PC-9 (cell line): Measurements from ENCODE around the gene DOCK9. TPM values are rescaled to one million over a fixed set of nuclear protein-coding genes. Genes with fewer than 3 reads are reported as not detected.

Experiments
- BruUV-seq: library from RNA; stranded (reverse); fragments of 400-500 nt; replicated peaks from 2 replicates; lab custom pipeline; 2021; lab: Mats Ljungman, UMichigan
- CTCF ChIA-PET: fragments of 300-600 bp; sonication (Branson Sonifier 250); formaldehyde crosslinking; loops from one replicate; lab custom pipeline; 2022; ENCODE audit warnings: antibody characterized with exemption; lab: Charles Lee
- POLR2A ChIA-PET: fragments of 300-600 bp; sonication (Branson Sonifier 250); formaldehyde crosslinking; loops from one replicate; lab custom pipeline; 2022; ENCODE audit warnings: antibody characterized with exemption; ENCODE audit not compliant: unreplicated experiment; lab: Charles Lee
- DNase-seq, 2 experiments: peaks; one replicate each; pipeline versions ENCODE4 v3.0.0 to v3.0.0-alpha.2; 2015 to 2022; ENCODE audit warnings: mixed read lengths in 1 of 2
- H2AFZ ChIP-seq: fragments of 200-600 bp; sonication (generic); 2 replicates; pipeline ENCODE4 v1.8.1; 2017; ENCODE audit warnings: antibody characterized with exemption
- H3F3A ChIP-seq: fragments of 200-600 bp; sonication (generic); 2 replicates; pipeline ENCODE4 v1.8.1; 2017; ENCODE audit warnings: antibody characterized with exemption, mild to moderate bottlenecking, low read depth; ENCODE audit not compliant: insufficient read depth
- H3K27ac ChIP-seq: fragments of 200-600 bp; sonication (generic); 2 replicates; pipeline ENCODE4 v1.6.1; 2016; ENCODE audit warnings: mixed run types
- H3K27me3 ChIP-seq: fragments of 200-600 bp; sonication (generic); 2 replicates; pipeline ENCODE4 v1.6.1; 2016; ENCODE audit warnings: low read depth, mixed run types; ENCODE audit not compliant: insufficient read depth
- H3K36me3 ChIP-seq: fragments of 200-600 bp; sonication (generic); 2 replicates; pipeline ENCODE4 v1.6.1; 2016; ENCODE audit warnings: low read depth, mixed run types
- H3K4me1 ChIP-seq: fragments of 200-600 bp; sonication (generic); replicated peaks from 2 replicates; pipeline ENCODE4 v1.6.1; 2016; ENCODE audit warnings: mixed run types; ENCODE audit not compliant: insufficient read depth
- H3K4me2 ChIP-seq: fragments of 200-600 bp; sonication (generic); 2 replicates; pipeline ENCODE4 v1.6.1; 2017; ENCODE audit warnings: mixed run types
- H3K4me3 ChIP-seq: fragments of 200-600 bp; sonication (generic); 2 replicates; pipeline ENCODE4 v1.6.1; 2016; ENCODE audit warnings: mixed run types
- H3K79me2 ChIP-seq: fragments of 200-600 bp; sonication (generic); 2 replicates; pipeline ENCODE4 v1.6.1; 2017; ENCODE audit warnings: low read depth, mixed run types
- H3K9me2 ChIP-seq: fragments of 200-600 bp; sonication (generic); 2 replicates; pipeline ENCODE4 v1.8.1; 2017; ENCODE audit warnings: mild to moderate bottlenecking; ENCODE audit not compliant: insufficient read depth
- H3K9me3 ChIP-seq: fragments of 200-600 bp; sonication (generic); 2 replicates; pipeline ENCODE4 v1.8.1; 2016; ENCODE audit warnings: low read depth; ENCODE audit not compliant: insufficient read depth
- H4K20me1 ChIP-seq: fragments of 200-600 bp; sonication (generic); 2 replicates; pipeline ENCODE4 v1.8.1; 2017; ENCODE audit not compliant: insufficient read depth
- EZH2 ChIP-seq: fragments of 200-600 bp; sonication (generic); IDR thresholded peaks from 2 replicates; pipeline ENCODE4 v1.8.0; 2017; ENCODE audit warnings: antibody characterized with exemption, low read depth
- intact Hi-C: fragments of 100-400 bp; cut with micrococcal nuclease; formaldehyde crosslinking; loops from one replicate; pipeline ENCODE4 v1.10.0; 2022; ENCODE audit not compliant: unreplicated experiment
- total RNA-seq: library from RNA; stranded (reverse); gene quantifications from 2 replicates; pipeline ENCODE4 v1.2.3, GENCODE V29; 2021
- TF ChIP-seq, protein P1 (sequence below): fragments of 200-600 bp; sonication (generic); conservative IDR thresholded peaks from 2 replicates; pipeline ENCODE4 v1.6.1; 2017; ENCODE audit warnings: mixed run types, antibody characterized with exemption, mild to moderate bottlenecking, moderate library complexity

Gene DOCK9
- total RNA-seq, 1 experiment from 2014 or later = 69.5 TPM

DNA sequence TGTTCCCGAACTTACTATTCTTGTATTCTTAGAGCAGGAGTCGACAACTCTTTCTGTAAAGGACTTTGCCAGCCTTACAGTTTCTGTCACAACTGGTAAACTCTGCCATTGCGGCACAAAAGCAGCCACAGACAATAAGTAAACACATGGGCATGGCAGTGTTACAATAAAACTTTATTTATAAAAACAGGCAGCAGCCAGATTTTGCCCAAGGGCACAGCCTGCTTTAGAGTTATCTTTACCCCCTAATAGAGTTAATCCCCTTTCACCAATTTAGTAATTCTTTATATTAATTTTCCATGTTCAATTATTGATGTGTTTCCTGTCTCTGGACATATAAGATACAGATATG is 19.4 kb downstream of the DOCK9 start:
- Histone ChIP-seq H3K4me1 (no peaks in the 10 kb centered on the region), H3K4me2 (no peak overlapping the region), H3K27ac (no peak overlapping the region), H3K9me2 (no peaks in the 10 kb centered on the region), H3K4me3 (no peak overlapping the region), H3K36me3 (no peaks in the 10 kb centered on the region), H4K20me1 (no peaks in the 10 kb centered on the region), H2AFZ (no peak overlapping the region), H3F3A (no peaks in the 10 kb centered on the region), H3K27me3 (no peaks in the 10 kb centered on the region), H3K79me2 (0 out of 2 replicates have a peak, but pooled peaks cover 7% of the 10 kb centered on the region), H3K9me3 (no peaks in the 10 kb centered on the region)
- TF ChIP-seq, protein P1, sequence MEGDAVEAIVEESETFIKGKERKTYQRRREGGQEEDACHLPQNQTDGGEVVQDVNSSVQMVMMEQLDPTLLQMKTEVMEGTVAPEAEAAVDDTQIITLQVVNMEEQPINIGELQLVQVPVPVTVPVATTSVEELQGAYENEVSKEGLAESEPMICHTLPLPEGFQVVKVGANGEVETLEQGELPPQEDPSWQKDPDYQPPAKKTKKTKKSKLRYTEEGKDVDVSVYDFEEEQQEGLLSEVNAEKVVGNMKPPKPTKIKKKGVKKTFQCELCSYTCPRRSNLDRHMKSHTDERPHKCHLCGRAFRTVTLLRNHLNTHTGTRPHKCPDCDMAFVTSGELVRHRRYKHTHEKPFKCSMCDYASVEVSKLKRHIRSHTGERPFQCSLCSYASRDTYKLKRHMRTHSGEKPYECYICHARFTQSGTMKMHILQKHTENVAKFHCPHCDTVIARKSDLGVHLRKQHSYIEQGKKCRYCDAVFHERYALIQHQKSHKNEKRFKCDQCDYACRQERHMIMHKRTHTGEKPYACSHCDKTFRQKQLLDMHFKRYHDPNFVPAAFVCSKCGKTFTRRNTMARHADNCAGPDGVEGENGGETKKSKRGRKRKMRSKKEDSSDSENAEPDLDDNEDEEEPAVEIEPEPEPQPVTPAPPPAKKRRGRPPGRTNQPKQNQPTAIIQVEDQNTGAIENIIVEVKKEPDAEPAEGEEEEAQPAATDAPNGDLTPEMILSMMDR = no peak
- TF ChIP-seq EZH2 = no peak
- CTCF ChIA-PET = no interaction called here
- BruUV-seq = no TSS peak
- no peak for DNase-seq
- POLR2A ChIA-PET = interaction anchor here (0.6 kb wide), 1 partner anchor 252 kb away, joined by 5 read pairs; no protein-coding TSS in a partner anchor
- intact Hi-C loops = no loop called here

DNA sequence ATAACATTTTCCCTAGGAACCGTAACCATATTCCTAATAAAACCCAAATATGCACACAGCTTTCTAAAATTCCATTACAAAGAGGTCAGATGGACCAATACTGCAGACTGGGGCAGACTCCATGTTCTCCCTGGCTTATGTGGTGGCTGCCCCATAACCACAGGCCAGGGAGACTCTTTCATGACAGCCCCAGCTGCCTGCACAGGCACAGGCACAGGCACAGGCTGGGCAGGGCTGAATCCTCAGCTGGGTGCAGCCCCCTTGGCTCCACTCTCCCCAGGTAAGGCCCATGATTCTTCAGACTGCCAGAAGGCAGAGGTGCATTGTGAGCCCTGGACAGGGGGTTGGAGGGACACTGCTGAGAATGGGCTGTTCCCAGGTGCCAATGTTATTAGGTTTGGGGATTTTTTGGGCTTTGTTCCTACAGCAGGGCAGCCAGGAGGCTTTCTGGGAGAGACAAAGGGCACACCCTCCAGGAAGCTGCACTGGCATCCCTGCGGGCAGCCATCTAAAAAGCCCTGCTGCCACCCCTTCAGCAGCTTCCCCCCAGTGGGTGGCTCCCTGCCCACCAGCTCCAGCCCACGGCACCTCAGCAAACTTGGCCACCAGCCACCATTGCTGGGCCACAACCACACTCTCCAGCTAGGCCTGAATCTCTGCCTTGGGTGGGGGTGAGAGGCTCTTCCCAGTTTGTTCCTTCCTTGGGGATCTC is 20.0 kb downstream of the DOCK9 start:
- no peak overlapping the region for H2AFZ ChIP-seq
- no peak overlapping the region for H3K4me2 ChIP-seq
- POLR2A ChIA-PET = no interaction called here
- BruUV-seq = no TSS peak
- H3K79me2 ChIP-seq = 0 out of 2 replicates have a peak, but pooled peaks cover 7% of the 10 kb centered on the region
- no peaks in the 10 kb centered on the region for H4K20me1 ChIP-seq
- H3K9me2 ChIP-seq = no peaks in the 10 kb centered on the region
- H3K4me3 ChIP-seq = no peak overlapping the region
- no peak for TF ChIP-seq EZH2
- TF ChIP-seq, protein P1 = no peak
- no peaks in the 10 kb centered on the region for H3K9me3 ChIP-seq
- H3K36me3 ChIP-seq = no peaks in the 10 kb centered on the region
- H3F3A ChIP-seq = no peaks in the 10 kb centered on the region
- CTCF ChIA-PET = no interaction called here
- H3K27me3 ChIP-seq = no peaks in the 10 kb centered on the region
- no peak overlapping the region for H3K27ac ChIP-seq
- intact Hi-C loops = no loop called here
- no peak for DNase-seq
- no peaks in the 10 kb centered on the region for H3K4me1 ChIP-seq

DNA sequence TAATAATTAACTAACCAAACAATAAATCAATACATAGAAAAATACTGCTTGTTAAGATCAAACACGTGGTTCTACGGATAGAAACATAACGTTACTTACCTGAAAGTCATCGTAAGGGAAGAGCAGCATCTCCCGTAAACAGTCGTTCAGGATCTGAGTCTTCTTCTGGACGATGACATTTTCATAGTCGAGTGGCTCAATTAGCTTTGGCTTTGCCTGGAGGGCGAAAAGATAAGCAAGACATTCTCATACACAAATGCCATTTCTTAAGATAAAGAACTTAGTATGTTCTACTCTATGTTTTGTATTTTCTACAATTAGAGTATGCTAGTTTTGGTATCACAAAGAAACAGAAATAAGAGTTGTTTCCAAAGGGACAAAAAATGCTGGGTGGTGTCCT is 22.5 kb downstream of the DOCK9 start:
- Histone ChIP-seq H3F3A (no peaks in the 10 kb centered on the region), H3K4me2 (no peak overlapping the region), H3K27ac (no peak overlapping the region), H3K4me1 (no peaks in the 10 kb centered on the region), H3K79me2 (0 out of 2 replicates have a peak, but pooled peaks cover 10% of the 10 kb centered on the region), H3K36me3 (no peaks in the 10 kb centered on the region), H3K9me3 (no peaks in the 10 kb centered on the region), H3K4me3 (no peak overlapping the region), H3K27me3 (no peaks in the 10 kb centered on the region), H3K9me2 (no peaks in the 10 kb centered on the region), H4K20me1 (no peaks in the 10 kb centered on the region), H2AFZ (no peak overlapping the region)
- intact Hi-C loops = no loop called here
- TF ChIP-seq EZH2 = no peak
- TF ChIP-seq, protein P1 = no peak
- DNase-seq = no peak
- ChIA-PET POLR2A (interaction anchor here (0.5 kb wide), 1 partner anchor 473 kb away, joined by 4 read pairs; no protein-coding TSS in a partner anchor), CTCF (no interaction called here)
- no TSS peak for BruUV-seq
